Glutamatergic neuron (in vitro differentiated cells): ENCODE measurements around the gene GCLC. TPM values are rescaled to one million over a fixed set of nuclear protein-coding genes. Genes with fewer than 3 reads are reported as not detected.
"Not testable (repeated sequence)": the region's sequence is repeated elsewhere in the genome, so short reads cannot be mapped to it uniquely, and the experiment has no call there.

ENCODE experiments used
- DNase-seq: peaks from one replicate; pipeline ENCODE4 v3.0.0; 2022
- H3K27ac Mint-ChIP-seq: one replicate; pipeline ENCODE4 v1.8.0; 2020; ENCODE audit warnings: mild to moderate bottlenecking, mixed read lengths, inconsistent platforms; ENCODE audit not compliant: unreplicated experiment
- H3K27me3 Mint-ChIP-seq: one replicate; pipeline ENCODE4 v1.8.0; 2020; ENCODE audit warnings: mild to moderate bottlenecking, moderate library complexity, mixed read lengths, inconsistent platforms; ENCODE audit not compliant: unreplicated experiment
- H3K36me3 Mint-ChIP-seq: one replicate; pipeline ENCODE4 v1.8.0; 2020; ENCODE audit warnings: mild to moderate bottlenecking, mixed read lengths, inconsistent platforms; ENCODE audit not compliant: unreplicated experiment
- H3K4me1 Mint-ChIP-seq: one replicate; pipeline ENCODE4 v1.8.0; 2020; ENCODE audit warnings: mild to moderate bottlenecking, low read depth, mixed read lengths, inconsistent platforms; ENCODE audit not compliant: unreplicated experiment
- H3K4me3 Mint-ChIP-seq: one replicate; pipeline ENCODE4 v1.8.0; 2020; ENCODE audit warnings: mild to moderate bottlenecking, mixed read lengths, inconsistent platforms; ENCODE audit not compliant: unreplicated experiment
- H3K9me3 Mint-ChIP-seq: one replicate; pipeline ENCODE4 v1.8.0; 2020; ENCODE audit warnings: mild to moderate bottlenecking, moderate library complexity, mixed read lengths, inconsistent platforms; ENCODE audit not compliant: unreplicated experiment
- total RNA-seq: library from RNA; stranded (reverse); fragmentation: NEBNext Ultra II Directional; extraction: Animal tissue kit (Norgen Biotek cat#: 25700); gene quantifications from one replicate; pipeline ENCODE4 v1.2.1, GENCODE V29; 2021; ENCODE audit not compliant: unreplicated experiment
- TF ChIP-seq, protein P1 (sequence below): fragments of 200-600 bp; sonication (generic); IDR thresholded peaks from one replicate; pipeline ENCODE4 v1.5.0; 2021; ENCODE audit not compliant: partially characterized antibody, unreplicated experiment

Gene GCLC
- total RNA-seq, 1 donor from 2014 or later: 29.1 TPM

DNA sequence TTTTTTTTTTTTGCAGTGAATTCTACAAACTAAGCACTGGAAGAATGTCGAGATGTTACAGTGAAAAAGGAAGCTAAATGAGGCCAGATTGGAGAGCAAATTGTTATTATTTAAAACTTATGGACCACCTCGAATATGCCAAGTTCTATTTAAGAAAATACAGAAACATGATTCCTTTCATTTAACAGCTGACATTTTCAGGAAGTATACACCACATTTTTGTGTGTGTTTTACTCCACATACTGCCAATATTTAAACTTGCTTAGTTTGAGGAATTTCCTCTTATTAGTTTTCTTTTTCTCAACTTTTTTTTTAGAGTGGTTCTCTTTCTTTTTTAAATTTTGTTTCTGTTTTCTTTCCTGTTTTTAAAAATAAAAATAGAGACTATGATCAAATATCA is 37.0 kb upstream of the GCLC start:
- Mint-ChIP-seq H3K27ac (no peak overlapping the region), H3K36me3 (no peaks in the 10 kb centered on the region), H3K9me3 (no peaks in the 10 kb centered on the region), H3K27me3 (no peaks in the 10 kb centered on the region), H3K4me1 (no peaks in the 10 kb centered on the region), H3K4me3 (no peak overlapping the region)
- DNase-seq: no peak
- TF ChIP-seq, protein P1, sequence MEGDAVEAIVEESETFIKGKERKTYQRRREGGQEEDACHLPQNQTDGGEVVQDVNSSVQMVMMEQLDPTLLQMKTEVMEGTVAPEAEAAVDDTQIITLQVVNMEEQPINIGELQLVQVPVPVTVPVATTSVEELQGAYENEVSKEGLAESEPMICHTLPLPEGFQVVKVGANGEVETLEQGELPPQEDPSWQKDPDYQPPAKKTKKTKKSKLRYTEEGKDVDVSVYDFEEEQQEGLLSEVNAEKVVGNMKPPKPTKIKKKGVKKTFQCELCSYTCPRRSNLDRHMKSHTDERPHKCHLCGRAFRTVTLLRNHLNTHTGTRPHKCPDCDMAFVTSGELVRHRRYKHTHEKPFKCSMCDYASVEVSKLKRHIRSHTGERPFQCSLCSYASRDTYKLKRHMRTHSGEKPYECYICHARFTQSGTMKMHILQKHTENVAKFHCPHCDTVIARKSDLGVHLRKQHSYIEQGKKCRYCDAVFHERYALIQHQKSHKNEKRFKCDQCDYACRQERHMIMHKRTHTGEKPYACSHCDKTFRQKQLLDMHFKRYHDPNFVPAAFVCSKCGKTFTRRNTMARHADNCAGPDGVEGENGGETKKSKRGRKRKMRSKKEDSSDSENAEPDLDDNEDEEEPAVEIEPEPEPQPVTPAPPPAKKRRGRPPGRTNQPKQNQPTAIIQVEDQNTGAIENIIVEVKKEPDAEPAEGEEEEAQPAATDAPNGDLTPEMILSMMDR: no peak

DNA sequence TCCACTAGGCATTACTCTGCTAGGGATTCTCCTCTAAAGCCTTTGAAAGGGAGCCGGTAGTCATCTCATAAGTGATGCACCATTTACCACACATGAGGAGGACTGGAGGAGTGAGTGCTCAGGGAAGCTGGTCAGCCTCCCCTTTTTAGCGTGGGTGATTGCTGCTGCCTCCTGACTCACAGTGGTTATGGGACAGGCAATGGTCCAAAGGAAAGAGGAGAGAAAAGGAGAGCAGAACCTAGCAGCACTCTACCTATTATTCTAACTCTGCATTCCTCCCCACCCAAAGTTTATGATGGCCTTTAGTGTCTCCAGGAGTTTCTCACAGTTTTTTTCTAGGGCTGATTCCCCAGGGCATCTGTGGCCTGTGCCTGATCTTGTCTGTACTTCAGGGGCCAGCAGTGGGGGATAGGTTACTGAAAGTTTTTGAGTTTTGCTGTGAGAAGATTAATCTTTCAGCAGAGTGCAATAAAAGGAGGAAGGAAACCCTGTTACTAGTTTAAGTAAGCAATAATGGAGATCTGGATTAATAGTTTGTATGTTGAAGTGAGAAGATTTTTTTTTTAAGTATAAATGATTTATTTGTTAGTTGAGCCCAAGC is 36.4 kb upstream of the GCLC start:
- no peaks in the 10 kb centered on the region for H3K27me3 Mint-ChIP-seq
- H3K4me1 Mint-ChIP-seq: no peaks in the 10 kb centered on the region
- no peak for DNase-seq
- H3K27ac Mint-ChIP-seq: no peak overlapping the region
- H3K9me3 Mint-ChIP-seq: no peaks in the 10 kb centered on the region
- TF ChIP-seq, protein P1: no peak
- no peaks in the 10 kb centered on the region for H3K36me3 Mint-ChIP-seq
- no peak overlapping the region for H3K4me3 Mint-ChIP-seq

DNA sequence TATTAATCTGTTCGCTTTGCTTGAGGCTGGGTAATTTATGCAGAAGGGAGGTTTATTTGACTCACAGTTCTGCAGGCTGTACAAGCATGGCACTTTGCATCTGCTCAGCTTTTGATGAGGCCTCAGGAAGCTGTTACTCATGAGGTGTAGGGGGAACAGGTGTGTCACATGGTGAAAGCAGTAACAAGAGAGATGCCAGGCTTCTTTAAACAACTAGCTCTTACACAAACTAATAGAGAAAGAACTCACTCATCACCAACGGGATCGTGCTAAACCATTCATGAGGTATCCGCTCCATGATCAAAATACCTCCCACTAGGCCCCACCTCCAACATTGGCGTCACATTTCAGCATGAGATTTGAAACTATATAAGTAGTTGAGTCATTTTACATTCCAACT is 34.4 kb upstream of the GCLC start:
- Mint-ChIP-seq H3K9me3 (no peaks in the 10 kb centered on the region), H3K4me1 (no peaks in the 10 kb centered on the region), H3K27ac (no peak overlapping the region), H3K4me3 (no peak overlapping the region), H3K36me3 (no peaks in the 10 kb centered on the region), H3K27me3 (no peaks in the 10 kb centered on the region)
- no peak for DNase-seq
- TF ChIP-seq, protein P1: no peak

DNA sequence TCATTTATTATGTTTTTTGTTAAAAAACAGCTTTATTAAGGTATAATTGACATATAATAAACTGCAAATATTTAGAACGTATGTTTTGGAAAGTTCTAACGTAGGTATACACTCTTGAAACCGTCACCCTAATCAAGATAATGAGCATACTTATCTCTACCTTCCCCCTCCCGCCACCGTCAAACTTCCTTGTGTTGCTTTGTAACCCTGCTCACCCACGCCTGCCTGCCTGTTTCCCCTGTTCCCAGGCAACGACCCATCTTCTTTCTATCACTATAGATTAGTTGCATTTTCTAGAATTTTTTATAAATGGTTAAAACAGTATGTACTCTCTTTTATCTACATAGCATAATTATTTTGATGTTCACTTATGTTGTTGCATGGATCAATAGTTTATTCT is 33.5 kb upstream of the GCLC start:
- H3K27ac Mint-ChIP-seq: no peak overlapping the region
- H3K4me1 Mint-ChIP-seq: no peaks in the 10 kb centered on the region
- TF ChIP-seq, protein P1: no peak
- H3K27me3 Mint-ChIP-seq: no peaks in the 10 kb centered on the region
- H3K9me3 Mint-ChIP-seq: no peaks in the 10 kb centered on the region
- H3K36me3 Mint-ChIP-seq: no peaks in the 10 kb centered on the region
- DNase-seq: no peak
- no peak overlapping the region for H3K4me3 Mint-ChIP-seq

DNA sequence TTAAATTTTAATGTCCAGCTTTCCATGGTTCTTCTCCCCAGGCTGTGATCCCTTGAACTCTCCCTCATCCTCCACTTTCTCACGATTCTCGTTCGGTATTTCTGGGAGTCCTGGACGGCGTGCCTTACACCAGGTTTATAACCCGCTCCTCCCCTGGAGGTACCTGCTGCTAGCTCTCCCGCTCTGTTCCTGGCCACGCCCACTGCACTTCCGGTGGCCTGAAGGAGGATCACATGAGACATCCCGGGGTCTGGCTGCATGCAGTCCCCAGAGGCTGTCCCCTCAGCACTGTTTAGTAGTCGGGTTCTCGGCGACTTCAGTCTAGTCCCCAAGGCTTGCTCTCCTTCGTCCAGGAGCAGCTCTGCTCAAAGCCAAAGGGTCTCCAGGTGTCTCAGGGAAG is 28.4 kb upstream of the GCLC start:
- no peaks in the 10 kb centered on the region for H3K27me3 Mint-ChIP-seq
- DNase-seq: no peak
- TF ChIP-seq, protein P1: no peak
- no peaks in the 10 kb centered on the region for H3K4me1 Mint-ChIP-seq
- no peak overlapping the region for H3K27ac Mint-ChIP-seq
- H3K4me3 Mint-ChIP-seq: no peak overlapping the region
- H3K36me3 Mint-ChIP-seq: no peaks in the 10 kb centered on the region
- no peaks in the 10 kb centered on the region for H3K9me3 Mint-ChIP-seq

DNA sequence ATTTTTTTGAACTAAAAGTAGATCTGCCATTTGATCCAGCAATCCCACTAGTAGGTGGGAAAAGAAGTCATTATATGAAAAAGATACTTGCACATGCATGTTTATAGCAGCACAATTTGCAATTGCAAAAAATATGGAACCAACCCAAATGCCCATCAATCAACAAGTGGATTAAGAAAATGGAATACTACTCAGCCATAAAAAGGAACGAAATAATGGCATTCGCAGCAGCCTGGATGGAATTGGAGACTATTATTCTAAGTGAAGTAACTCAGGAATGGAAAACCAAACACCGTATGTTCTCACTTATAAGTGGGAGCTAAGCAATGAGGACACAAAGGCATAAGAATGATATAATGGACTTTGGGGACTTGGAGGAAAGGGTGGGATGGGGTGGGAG is 27.5 kb upstream of the GCLC start:
- H3K27me3 Mint-ChIP-seq, H3K4me3 Mint-ChIP-seq, DNase-seq, H3K36me3 Mint-ChIP-seq, H3K27ac Mint-ChIP-seq, H3K9me3 Mint-ChIP-seq, H3K4me1 Mint-ChIP-seq: not testable (repeated sequence)
